A549 treated with CpdA at 1 μM for 4 hours (cell line): Measurements from ENCODE around the gene POMT2. TPM values are rescaled to one million over a fixed set of nuclear protein-coding genes. Genes with fewer than 3 reads are reported as not detected.

Experiments
- total RNA-seq: library from RNA; stranded (reverse); fragments of 200-300 nt; extraction: Qiagen RNA extraction; gene quantifications from 5 replicates; pipeline ENCODE4 v1.2.3, GENCODE V29; 2022; ENCODE audit warnings: low read depth

POMT2 gene
- total RNA-seq, result 29.0 to 40.8 TPM (median 32.9 TPM) in 5 replicates

GRCh38 chr14:77320238-77320935 lies at the start of gene POMT2:
POMT2 (minus strand) TSS chr14:77320883; CDS start chr14:77320681, 202 bp downstream.

GRCh38 chr14:77271113-77271710 lies 49.5 kb downstream of the POMT2 start, which contains the start of gene NGB:
NGB (minus strand) TSS chr14:77271206; CDS start chr14:77270937, 269 bp downstream.

Other genes starting within 250 kb of the POMT2 start
- 6.6 to 10.1 TPM (median 7.8 TPM) in 5 replicates for gene CIPC, start 222.6 kb downstream of the POMT2 start, total RNA-seq
- 0.20 to 0.37 TPM (median 0.31 TPM) in 5 replicates for gene ZDHHC22, start 179.1 kb downstream of the POMT2 start, total RNA-seq
- 0.37 to 1.8 TPM (median 1.3 TPM) in 5 replicates for gene TMEM63C, start 139.1 kb downstream of the POMT2 start, total RNA-seq
- gene NGB, start 49.7 kb downstream of the POMT2 start, total RNA-seq, result not detected in 5 replicates
- gene GSTZ1, start 153 bp upstream of the POMT2 start, total RNA-seq, result 32.3 to 35.7 TPM (median 32.9 TPM) in 5 replicates
- 5.7 to 9.1 TPM (median 7.4 TPM) in 5 replicates for gene TMED8, start 56.2 kb upstream of the POMT2 start, total RNA-seq
- 1.6 to 3.0 TPM (median 2.2 TPM) in 5 replicates for gene SAMD15, start 56.5 kb upstream of the POMT2 start, total RNA-seq
- 0.11 to 0.17 TPM in 2 of 5 replicates, not detected in the others for gene NOXRED1, start 102.6 kb upstream of the POMT2 start, total RNA-seq
- 13.3 to 17.1 TPM (median 15.2 TPM) in 5 replicates for gene VIPAS39, start 136.7 kb upstream of the POMT2 start, total RNA-seq
- gene AHSA1, start 137.2 kb upstream of the POMT2 start, total RNA-seq, result 267 to 307 TPM (median 301 TPM) in 5 replicates
- 0.39 to 0.42 TPM (median 0.41 TPM) in 5 replicates for gene ISM2, start 177.9 kb upstream of the POMT2 start, total RNA-seq